HG02571 (cell line): ENCODE results near the gene SLIT3.
"Not testable (repeated sequence)": the region's sequence is repeated elsewhere in the genome, so short reads cannot be mapped to it uniquely, and the experiment has no call there.

Experiments
- ATAC-seq: cut with Tn5 transposase; IDR thresholded peaks from one replicate; pipeline ENCODE4 v1.9.1; 2021; ENCODE audit warnings: mild to moderate bottlenecking, moderate library complexity; ENCODE audit not compliant: unreplicated experiment

Gene SLIT3

GRCh38 chr5:168637281-168637680, 663.7 kb downstream of the SLIT3 start:
- ATAC-seq: no peak

- ATAC-seq: not testable (repeated sequence)
Measured at GRCh38 chr5:168630958-168631357, 670.0 kb downstream of the SLIT3 start.

- no peak for ATAC-seq
Measured at GRCh38 chr5:168624850-168625364, 676.0 kb downstream of the SLIT3 start.

DNA sequence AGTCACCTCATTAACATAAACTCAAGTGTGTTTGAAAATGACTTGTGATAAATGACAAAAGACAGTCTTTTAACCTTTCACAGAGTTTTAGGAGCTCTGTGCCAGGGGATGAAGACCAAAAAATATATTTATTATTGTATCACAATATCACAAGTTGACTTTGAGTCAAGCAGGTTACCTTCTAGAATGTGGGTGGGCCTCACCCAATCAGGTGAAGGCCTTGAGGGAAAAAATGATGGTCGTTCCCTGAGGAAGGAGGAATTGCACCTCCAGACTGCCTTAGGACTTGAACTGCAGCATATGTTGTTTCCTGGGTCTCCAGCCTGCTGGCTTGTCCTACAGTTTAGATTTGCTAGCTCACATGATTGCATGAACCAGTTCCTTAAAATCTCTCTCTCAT, 680.1 kb downstream of the SLIT3 start:
- ATAC-seq: no peak

DNA sequence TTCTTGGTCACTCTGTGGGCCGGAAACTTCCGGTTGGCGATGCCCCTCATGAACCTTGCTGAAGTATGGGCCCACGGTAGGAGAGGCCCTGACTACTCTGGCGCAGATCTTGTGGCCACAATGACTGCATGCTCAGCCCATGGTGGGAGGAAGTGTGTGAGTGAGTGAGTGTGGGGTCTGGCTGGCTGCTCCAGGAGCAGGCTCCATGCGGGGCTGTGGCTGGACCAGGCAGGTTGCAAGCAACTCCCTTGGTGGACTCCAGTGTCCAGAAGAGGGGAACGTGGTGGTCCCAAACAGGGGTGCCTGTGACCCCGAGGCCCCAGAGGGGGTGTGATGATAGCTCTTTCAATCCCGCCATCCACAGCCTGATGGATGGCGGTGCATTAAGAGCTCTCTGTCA, 686.3 kb downstream of the SLIT3 start:
- ATAC-seq: no peak

- ATAC-seq: no peak
Measured at GRCh38 chr5:168613996-168614395, 686.9 kb downstream of the SLIT3 start.

- no peak for ATAC-seq
Measured at GRCh38 chr5:168613396-168613795, 687.5 kb downstream of the SLIT3 start.

DNA sequence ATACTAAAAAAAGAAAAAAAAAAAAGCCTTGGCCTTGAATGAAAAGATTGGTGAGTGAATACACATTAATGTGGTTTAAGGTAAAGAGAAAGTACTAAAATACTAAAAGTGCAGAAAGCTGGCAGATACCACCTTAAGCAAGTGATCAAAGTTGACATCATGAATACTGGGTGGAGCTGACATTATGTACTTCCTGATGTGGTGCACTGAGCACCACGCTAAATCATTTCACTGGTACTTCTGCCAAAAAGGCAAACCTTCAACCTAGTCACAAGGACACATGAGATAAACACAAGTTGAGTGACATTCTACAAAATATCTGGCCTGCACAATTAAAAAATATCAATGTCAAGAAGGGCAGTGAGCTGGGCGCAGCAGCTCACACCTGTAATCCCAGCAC, 687.9 kb downstream of the SLIT3 start:
- no peak for ATAC-seq

GRCh38 chr5:168612123-168612522, 688.8 kb downstream of the SLIT3 start:
- ATAC-seq: no peak
